ENCODE measurements around the gene CWC22.
A peak's percentile ranks its signal among the peaks of the same experiment; 100 is the strongest.
"Not testable (repeated sequence)": the region's sequence is repeated elsewhere in the genome, so short reads cannot be mapped to it uniquely, and the experiment has no call there.

Gene CWC22

GRCh38 chr2:180017784-180018183 is 10.7 kb upstream of the CWC22 start:
- in situ Hi-C loops (cut with HindIII; ENCODE audit: low pct_unique_long_range_greater_than_20kb, low sequenced_read_pairs): no loop called here
- DNase-seq (ENCODE audit: low read depth in 1 of 2, low spot score in 1 of 2): no peak
- no peak for TF ChIP-seq JUND (IDR thresholded peaks at IDR 0.05; ENCODE audit: low read depth)

- no peak for TF ChIP-seq JUND (IDR thresholded peaks at IDR 0.05; ENCODE audit: low read depth)
- no peak for DNase-seq (ENCODE audit: low read depth in 1 of 2, low spot score in 1 of 2)
- in situ Hi-C loops (cut with HindIII; ENCODE audit: low pct_unique_long_range_greater_than_20kb, low sequenced_read_pairs): no loop called here
Observed at GRCh38 chr2:180016937-180017336, 9.8 kb upstream of the CWC22 start.

- no peak for DNase-seq (ENCODE audit: low read depth in 1 of 2, low spot score in 1 of 2)
- no peak for TF ChIP-seq JUND (IDR thresholded peaks at IDR 0.05; ENCODE audit: low read depth)
- in situ Hi-C loops (cut with HindIII; ENCODE audit: low pct_unique_long_range_greater_than_20kb, low sequenced_read_pairs): no loop called here
Observed at GRCh38 chr2:180015951-180016709, 9.0 kb upstream of the CWC22 start.

GRCh38 chr2:180012523-180012922 is 5.4 kb upstream of the CWC22 start:
- DNase-seq (ENCODE audit: low read depth in 1 of 2, low spot score in 1 of 2): no peak
- no peak for TF ChIP-seq JUND (IDR thresholded peaks at IDR 0.05; ENCODE audit: low read depth)
- in situ Hi-C loops (cut with HindIII; ENCODE audit: low pct_unique_long_range_greater_than_20kb, low sequenced_read_pairs): no loop called here

- no peak for TF ChIP-seq JUND (IDR thresholded peaks at IDR 0.05; ENCODE audit: low read depth)
- in situ Hi-C loops (cut with HindIII; ENCODE audit: low pct_unique_long_range_greater_than_20kb, low sequenced_read_pairs): no loop called here
- no peak for DNase-seq (ENCODE audit: low read depth in 1 of 2, low spot score in 1 of 2)
Observed at GRCh38 chr2:180010701-180011100, 3.6 kb upstream of the CWC22 start.

GRCh38 chr2:180006231-180006630 is 866 bp downstream of the CWC22 start:
- no peak for DNase-seq (ENCODE audit: low read depth in 1 of 2, low spot score in 1 of 2)
- in situ Hi-C loops (cut with HindIII; ENCODE audit: low pct_unique_long_range_greater_than_20kb, low sequenced_read_pairs): no loop called here

GRCh38 chr2:180005465-180005864 is 1.6 kb downstream of the CWC22 start:
- in situ Hi-C loops (cut with HindIII; ENCODE audit: low pct_unique_long_range_greater_than_20kb, low sequenced_read_pairs); DNase-seq (ENCODE audit: low read depth in 1 of 2, low spot score in 1 of 2): not testable (repeated sequence)

More at GRCh38 chr2:180006231-180006630, 866 bp downstream of the CWC22 start:
- TF ChIP-seq JUND (IDR thresholded peaks at IDR 0.05; ENCODE audit: low read depth): no peak

- DNase-seq (ENCODE audit: low read depth in 1 of 2, low spot score in 1 of 2): no peak
- no peak for TF ChIP-seq JUND (IDR thresholded peaks at IDR 0.05; ENCODE audit: low read depth)
- in situ Hi-C loops (cut with HindIII; ENCODE audit: low pct_unique_long_range_greater_than_20kb, low sequenced_read_pairs): no loop called here
Observed at GRCh38 chr2:180004731-180005130, 2.4 kb downstream of the CWC22 start.

GRCh38 chr2:180003559-180003958 is 3.5 kb downstream of the CWC22 start:
- peak in 1 of 2 experiments; percentile 68 for DNase-seq (ENCODE audit: low read depth in 1 of 2, low spot score in 1 of 2)
- in situ Hi-C loops (cut with HindIII; ENCODE audit: low pct_unique_long_range_greater_than_20kb, low sequenced_read_pairs): no loop called here
- TF ChIP-seq JUND (IDR thresholded peaks at IDR 0.05; ENCODE audit: low read depth): no peak

GRCh38 chr2:180003073-180003472 is 4.0 kb downstream of the CWC22 start:
- in situ Hi-C loops (cut with HindIII; ENCODE audit: low pct_unique_long_range_greater_than_20kb, low sequenced_read_pairs): no loop called here
- TF ChIP-seq JUND (IDR thresholded peaks at IDR 0.05; ENCODE audit: low read depth): no peak
- no peak for DNase-seq (ENCODE audit: low read depth in 1 of 2, low spot score in 1 of 2)

- DNase-seq (ENCODE audit: low read depth in 1 of 2, low spot score in 1 of 2): no peak
- TF ChIP-seq JUND (IDR thresholded peaks at IDR 0.05; ENCODE audit: low read depth): no peak
- in situ Hi-C loops (cut with HindIII; ENCODE audit: low pct_unique_long_range_greater_than_20kb, low sequenced_read_pairs): no loop called here
Observed at GRCh38 chr2:180002198-180002770, 4.8 kb downstream of the CWC22 start.

- peak in 1 of 2 experiments; percentile 1 for DNase-seq (ENCODE audit: low read depth in 1 of 2, low spot score in 1 of 2)
- in situ Hi-C loops (cut with HindIII; ENCODE audit: low pct_unique_long_range_greater_than_20kb, low sequenced_read_pairs): no loop called here
- TF ChIP-seq JUND (IDR thresholded peaks at IDR 0.05; ENCODE audit: low read depth): no peak
Observed at GRCh38 chr2:180001726-180002125, 5.4 kb downstream of the CWC22 start.

GRCh38 chr2:180000434-180000833 is 6.7 kb downstream of the CWC22 start:
- no peak for DNase-seq (ENCODE audit: low read depth in 1 of 2, low spot score in 1 of 2)
- in situ Hi-C loops (cut with HindIII; ENCODE audit: low pct_unique_long_range_greater_than_20kb, low sequenced_read_pairs): no loop called here
- no peak for TF ChIP-seq JUND (IDR thresholded peaks at IDR 0.05; ENCODE audit: low read depth)
